ENCODE measurements around the gene FOXP1. TPM values are rescaled to one million over a fixed set of nuclear protein-coding genes. Genes with fewer than 3 reads are reported as not detected.

FOXP1 gene
- total and polyA plus RNA-seq, 2 of the 13 experiments (the other 11 are each of a cell fraction or from before 2014, with no cell fraction given), result 40.4 to 59.0 TPM

- no peak for TF ChIP-seq PRDM15 (CRISPR knock-in tag; IDR thresholded peaks at IDR 0.05)
- 0 out of 2 replicates have a peak, but pooled peaks have one; percentile 38 for TF ChIP-seq FOXK1 (CRISPR knock-in tag; IDR thresholded peaks at IDR 0.05; ENCODE audit: borderline replicate concordance, low read depth)
- TF ChIP-seq RARA (CRISPR knock-in tag; IDR thresholded peaks at IDR 0.05), result peak; percentile 79
- 0 out of 2 replicates have a peak, but pooled peaks have one; percentile 39 for TF ChIP-seq ZNF510 (CRISPR knock-in tag; IDR thresholded peaks at IDR 0.05; ENCODE audit: low read depth)
- TF ChIP-seq BORCS8-MEF2B (CRISPR knock-in tag; IDR thresholded peaks at IDR 0.05), result no peak
- no peak for TF ChIP-seq ZNF713 (CRISPR knock-in tag; IDR thresholded peaks at IDR 0.05)
- no peak for TF ChIP-seq ZSCAN25 (CRISPR knock-in tag; IDR thresholded peaks at IDR 0.05)
- TF ChIP-seq POGZ (CRISPR knock-in tag; IDR thresholded peaks at IDR 0.05), result peak; percentile 38; the same call in 1 of the 2 replicates
- peak; percentile 46; the same call in 1 of the 2 replicates for TF ChIP-seq ZGPAT (CRISPR knock-in tag; IDR thresholded peaks at IDR 0.05)
- no peak for TF ChIP-seq ZNF615 (CRISPR knock-in tag; IDR thresholded peaks at IDR 0.05; ENCODE audit: borderline replicate concordance)
- TF ChIP-seq DNMT3B (CRISPR knock-in tag; conservative IDR thresholded peaks at IDR 0.05), result 0 out of 2 replicates have a peak, but pooled peaks have one; percentile 37
- TF ChIP-seq FOXP1 (IDR thresholded peaks at IDR 0.05), result no peak
- peak; percentile 92 for TF ChIP-seq FOXP1 (CRISPR knock-in tag; IDR thresholded peaks at IDR 0.05)
- no peak for TF ChIP-seq CBX5 (CRISPR knock-in tag; IDR thresholded peaks at IDR 0.05; ENCODE audit: borderline replicate concordance)
- peak; percentile 81 for TF ChIP-seq NR2F6 (IDR thresholded peaks at IDR 0.05)
- TF ChIP-seq NR2F6 (CRISPR knock-in tag; IDR thresholded peaks at IDR 0.05), result peak; percentile 65
- peak; percentile 85 for TF ChIP-seq BCL6 (CRISPR knock-in tag; IDR thresholded peaks at IDR 0.05)
- TF ChIP-seq PRMT3 (CRISPR knock-in tag; IDR thresholded peaks at IDR 0.05; ENCODE audit: borderline replicate concordance, low read depth), result no peak
- TF ChIP-seq NCOR1 (IDR thresholded peaks at IDR 0.05; ENCODE audit: borderline replicate concordance, low read length), result peak; percentile 56; the same call in 1 of the 2 replicates
- TF ChIP-seq ARID5B (CRISPR knock-in tag; IDR thresholded peaks at IDR 0.05), result peak; percentile 87
- TF ChIP-seq ZBTB1 (CRISPR knock-in tag; IDR thresholded peaks at IDR 0.05; ENCODE audit: borderline replicate concordance), result no peak
- no peak for TF ChIP-seq ZNF3 (CRISPR knock-in tag; IDR thresholded peaks at IDR 0.05)
These were observed 495.4 kb downstream of the FOXP1 start (continued) for GRCh38 chr3:71088019-71088708.
